ENCODE data around the gene ACAT1.

The ACAT1 gene

GRCh38 chr11:108193725-108194124 lies 72.4 kb downstream of the ACAT1 start:
- TF ChIP-seq, protein P1, sequence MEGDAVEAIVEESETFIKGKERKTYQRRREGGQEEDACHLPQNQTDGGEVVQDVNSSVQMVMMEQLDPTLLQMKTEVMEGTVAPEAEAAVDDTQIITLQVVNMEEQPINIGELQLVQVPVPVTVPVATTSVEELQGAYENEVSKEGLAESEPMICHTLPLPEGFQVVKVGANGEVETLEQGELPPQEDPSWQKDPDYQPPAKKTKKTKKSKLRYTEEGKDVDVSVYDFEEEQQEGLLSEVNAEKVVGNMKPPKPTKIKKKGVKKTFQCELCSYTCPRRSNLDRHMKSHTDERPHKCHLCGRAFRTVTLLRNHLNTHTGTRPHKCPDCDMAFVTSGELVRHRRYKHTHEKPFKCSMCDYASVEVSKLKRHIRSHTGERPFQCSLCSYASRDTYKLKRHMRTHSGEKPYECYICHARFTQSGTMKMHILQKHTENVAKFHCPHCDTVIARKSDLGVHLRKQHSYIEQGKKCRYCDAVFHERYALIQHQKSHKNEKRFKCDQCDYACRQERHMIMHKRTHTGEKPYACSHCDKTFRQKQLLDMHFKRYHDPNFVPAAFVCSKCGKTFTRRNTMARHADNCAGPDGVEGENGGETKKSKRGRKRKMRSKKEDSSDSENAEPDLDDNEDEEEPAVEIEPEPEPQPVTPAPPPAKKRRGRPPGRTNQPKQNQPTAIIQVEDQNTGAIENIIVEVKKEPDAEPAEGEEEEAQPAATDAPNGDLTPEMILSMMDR (IDR thresholded peaks at IDR 0.05; ENCODE audit: low read depth, low read length), result no peak
- H3K4me3 ChIP-seq (ENCODE audit: low read depth, low read length), result no peak overlapping the region

- TF ChIP-seq, protein P1 (IDR thresholded peaks at IDR 0.05; ENCODE audit: low read depth, low read length), result no peak
- no peak overlapping the region for H3K4me3 ChIP-seq (ENCODE audit: low read depth, low read length)
Observed at GRCh38 chr11:108196901-108197300, 75.5 kb downstream of the ACAT1 start.

All from WI38 (cell line).